ENCODE data around the gene KCTD5.

Gene KCTD5

DNA sequence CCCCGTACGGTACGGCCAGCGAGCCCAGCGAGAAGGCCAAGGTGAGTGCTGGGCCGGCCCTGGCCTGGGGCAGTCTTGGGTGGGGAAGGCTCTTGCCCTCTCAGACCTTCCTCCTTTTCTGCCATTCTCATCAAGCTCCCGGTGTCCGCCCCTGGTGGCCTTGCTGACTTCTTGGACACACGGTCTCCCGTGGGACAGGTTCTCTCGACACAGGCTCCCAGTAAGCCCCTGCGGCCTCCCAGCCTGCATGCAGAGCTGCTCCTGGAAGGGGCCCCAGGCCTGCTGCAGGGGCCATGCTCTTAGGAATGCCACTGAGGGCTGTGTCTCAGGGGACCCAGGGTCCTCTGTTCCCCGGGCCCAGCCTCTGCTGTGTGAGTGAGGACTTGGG lies 20.1 kb downstream of the KCTD5 start:
- POLR2A ChIA-PET: no interaction called here
- DNase-seq (ENCODE audit: low read depth, low spot score): no peak
- no peak overlapping the region for H3K4me3 ChIP-seq (ENCODE audit: low read depth, low read length)
- TF ChIP-seq CTCF (IDR thresholded peaks at IDR 0.05; ENCODE audit: insufficient read depth, low read length, missing control alignments): no peak
- CTCF ChIA-PET: no interaction called here

DNA sequence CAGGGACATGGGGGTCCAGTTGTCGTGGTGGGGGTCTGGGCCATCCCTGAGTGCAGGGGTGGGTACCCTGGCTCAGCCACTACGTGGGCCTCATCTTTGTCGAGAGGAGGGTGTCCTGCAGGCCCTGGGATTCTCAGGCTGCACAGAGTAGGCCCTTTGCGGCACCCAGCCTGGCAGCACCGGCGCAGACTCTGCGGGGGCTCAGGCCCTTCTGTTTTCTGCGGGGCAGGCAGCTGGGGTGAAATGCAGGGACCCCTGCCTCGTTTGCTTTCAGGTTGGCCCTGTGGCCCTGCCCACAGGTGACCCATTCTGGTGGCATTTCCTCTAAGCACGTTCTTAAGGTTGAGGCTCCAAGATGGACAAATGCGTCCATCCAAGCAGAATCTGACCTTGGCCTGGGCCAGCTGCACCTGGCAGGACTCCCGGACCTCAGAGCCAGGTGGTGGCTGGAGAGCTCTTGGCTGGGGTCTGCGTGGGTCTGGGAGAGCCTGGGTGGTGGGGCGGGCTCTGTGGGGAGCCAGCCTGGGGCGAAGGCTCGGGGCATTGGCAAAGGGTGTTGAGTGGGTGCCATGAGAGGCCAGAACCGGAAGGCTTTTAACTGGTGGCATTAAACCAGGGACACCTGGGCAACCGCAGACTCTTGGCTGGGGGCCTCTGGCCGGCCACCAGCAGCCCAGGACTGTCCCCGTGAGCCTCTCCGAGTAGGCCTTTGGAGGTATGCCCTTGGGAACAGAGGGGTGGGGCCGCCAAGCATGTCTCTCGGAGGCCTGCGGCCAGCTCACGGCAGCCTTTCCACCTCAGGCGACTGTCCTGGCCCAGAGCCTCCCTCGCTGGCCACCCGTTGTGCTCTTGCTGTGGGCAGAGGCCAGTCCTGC lies 20.8 kb downstream of the KCTD5 start:
- ChIA-PET POLR2A (interaction anchor here (1.1 kb wide), 1 partner anchor 21 kb away, joined by 3 read pairs; the partner anchor contains the start of gene KCTD5), CTCF (no interaction called here)
- H3K4me3 ChIP-seq (ENCODE audit: low read depth, low read length): no peak overlapping the region
- no peak for TF ChIP-seq CTCF (IDR thresholded peaks at IDR 0.05; ENCODE audit: insufficient read depth, low read length, missing control alignments)
- no peak for DNase-seq (ENCODE audit: low read depth, low spot score)

GRCh38 chr16:2704166-2704982 lies 22.1 kb downstream of the KCTD5 start:
- DNase-seq (ENCODE audit: low read depth, low spot score): no peak
- POLR2A ChIA-PET: no interaction called here

DNA sequence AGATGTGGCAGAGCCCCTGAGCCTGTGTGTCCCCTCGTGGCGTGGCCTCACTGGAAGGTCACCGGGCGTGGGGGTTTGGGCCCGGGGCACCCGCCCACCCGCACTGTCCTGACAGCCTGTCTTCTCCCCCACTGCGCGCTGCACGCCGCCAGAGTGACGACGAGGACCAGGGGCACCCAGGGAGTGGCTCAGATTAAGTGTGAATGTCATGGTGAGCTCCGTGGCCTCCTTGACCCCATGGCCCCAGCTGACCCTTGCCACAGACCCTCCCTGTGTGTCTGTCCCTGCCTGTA lies 22.6 kb downstream of the KCTD5 start:
- no peak for TF ChIP-seq CTCF (IDR thresholded peaks at IDR 0.05; ENCODE audit: insufficient read depth, low read length, missing control alignments)
- ChIA-PET CTCF (no interaction called here), POLR2A (no interaction called here)
- no peak overlapping the region for H3K4me3 ChIP-seq (ENCODE audit: low read depth, low read length)
- DNase-seq (ENCODE audit: low read depth, low spot score): no peak

More at GRCh38 chr16:2704166-2704982, 22.1 kb downstream of the KCTD5 start:
- no peak overlapping the region for H3K4me3 ChIP-seq (ENCODE audit: low read depth, low read length)
- CTCF ChIA-PET: no interaction called here
- TF ChIP-seq CTCF (IDR thresholded peaks at IDR 0.05; ENCODE audit: insufficient read depth, low read length, missing control alignments): no peak

GRCh38 chr16:2705351-2705750 lies 23.0 kb downstream of the KCTD5 start:
- ChIA-PET POLR2A (no interaction called here), CTCF (no interaction called here)
- no peak for TF ChIP-seq CTCF (IDR thresholded peaks at IDR 0.05; ENCODE audit: insufficient read depth, low read length, missing control alignments)
- H3K4me3 ChIP-seq (ENCODE audit: low read depth, low read length): no peak overlapping the region
- no peak for DNase-seq (ENCODE audit: low read depth, low spot score)

GRCh38 chr16:2706085-2706484 lies 23.8 kb downstream of the KCTD5 start:
- POLR2A ChIA-PET: interaction anchor here (0.7 kb wide), 1 partner anchor 1329 kb away, joined by 3 read pairs; no protein-coding TSS in a partner anchor
- CTCF ChIA-PET: no interaction called here
- no peak for TF ChIP-seq CTCF (IDR thresholded peaks at IDR 0.05; ENCODE audit: insufficient read depth, low read length, missing control alignments)
- no peak for DNase-seq (ENCODE audit: low read depth, low spot score)
- H3K4me3 ChIP-seq (ENCODE audit: low read depth, low read length): no peak overlapping the region

Data from AG04449 (cell line).